Measurements from ENCODE around the gene G3BP2. TPM values are rescaled to one million over a fixed set of nuclear protein-coding genes. Genes with fewer than 3 reads are reported as not detected.

G3BP2 gene
- total and polyA plus RNA-seq, 2 donors from 2014 or later, result 31.4 to 111 TPM

DNA sequence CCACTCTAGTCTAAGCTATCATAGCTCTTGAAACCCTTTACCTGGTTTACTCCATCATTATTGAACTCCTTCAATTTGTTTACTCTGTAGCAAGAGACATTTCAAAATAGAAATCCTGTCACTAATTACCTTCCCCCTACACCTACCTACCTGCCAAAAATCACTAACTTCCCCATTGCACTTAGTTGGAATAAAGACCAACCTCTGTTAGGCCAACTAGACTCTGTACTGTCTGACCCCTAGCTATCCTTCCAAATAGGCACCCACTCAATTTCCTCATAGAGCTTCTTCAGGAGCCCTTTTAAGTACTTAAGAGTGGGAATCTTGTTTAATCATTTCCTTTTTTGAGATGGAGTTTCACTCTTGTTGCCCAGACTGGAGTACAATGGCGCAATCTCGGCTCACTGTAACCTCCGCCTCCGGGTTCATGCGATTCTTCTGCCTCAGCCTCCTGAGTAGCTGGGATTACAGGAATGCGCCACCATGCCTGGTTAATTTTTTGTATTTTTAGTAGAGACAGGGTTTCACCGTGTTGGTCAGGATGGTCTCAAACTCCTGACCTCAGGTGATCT lies 34.0 kb downstream of the G3BP2 start:
- Histone ChIP-seq H3K36me3 (ENCODE audit: control insufficient read depth in 2 of 3, insufficient read depth in 3 of 3, low read length in 3 of 3) (peaks cover 0 to 4% (median 2%) of the 10 kb centered on the region in 3 donors), H3K4me3 (ENCODE audit: low read length in 3 of 3) (no peak overlapping the region), H3K4me1 (ENCODE audit: control insufficient read depth in 2 of 3, insufficient read depth in 2 of 3, low read depth in 1 of 3, low read length in 3 of 3) (peaks cover 6 to 17% (median 6%) of the 10 kb centered on the region in 3 donors), H3K9ac (ENCODE audit: low read length in 3 of 3) (no peak overlapping the region), H3K27me3 (ENCODE audit: control insufficient read depth, insufficient read depth, low read length) (no peaks in the 10 kb centered on the region), H3K9me3 (ENCODE audit: control insufficient read depth in 2 of 3, insufficient read depth in 1 of 3, low read length in 3 of 3) (no peaks in the 10 kb centered on the region), H3K27ac (ENCODE audit: low read depth in 2 of 2, low read length in 2 of 2) (peak overlapping the region in 1 of 2 donors; percentile 59)
- intact Hi-C loops (cut with DNase I), result no loop called here
- no peak for TF ChIP-seq CTCF (IDR thresholded peaks at IDR 0.05; ENCODE audit: borderline replicate concordance, extremely low read depth, insufficient read depth)
- FAIRE-seq (peak; percentile 46), DNase-seq (no peak)

- DNase-seq (no peak), FAIRE-seq (no peak)
- no peak for TF ChIP-seq CTCF (IDR thresholded peaks at IDR 0.05; ENCODE audit: borderline replicate concordance, extremely low read depth, insufficient read depth)
Measured at GRCh38 chr4:75637827-75638226, 35.4 kb downstream of the G3BP2 start.

DNA sequence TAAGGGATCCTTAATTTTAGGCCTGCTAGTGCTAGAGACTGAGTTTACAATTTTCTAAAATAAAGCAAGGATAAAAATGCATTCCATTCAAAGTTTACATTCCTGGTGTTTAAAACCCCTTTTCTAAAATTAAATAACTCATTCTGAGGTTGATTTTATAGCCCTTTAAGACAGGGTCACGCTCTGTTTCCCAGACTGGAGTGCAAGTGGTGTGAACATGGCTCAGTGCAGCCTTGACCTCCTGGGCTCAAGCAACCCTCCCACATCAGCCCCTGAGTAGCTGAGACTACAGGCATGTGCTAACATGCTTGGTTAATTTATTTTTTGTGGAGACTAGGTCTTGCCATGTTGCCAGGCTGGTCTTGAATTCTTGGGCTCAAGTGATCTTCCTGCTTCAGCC lies 36.0 kb downstream of the G3BP2 start:
- Histone ChIP-seq H3K36me3 (ENCODE audit: control insufficient read depth in 2 of 3, insufficient read depth in 3 of 3, low read length in 3 of 3) (no peaks in the 10 kb centered on the region), H3K9me3 (ENCODE audit: control insufficient read depth in 2 of 3, insufficient read depth in 1 of 3, low read length in 3 of 3) (no peaks in the 10 kb centered on the region), H3K9ac (ENCODE audit: low read length in 3 of 3) (no peak overlapping the region), H3K27ac (ENCODE audit: low read depth in 2 of 2, low read length in 2 of 2) (peak overlapping the region in 1 of 2 donors; percentile 16), H3K4me3 (ENCODE audit: low read length in 3 of 3) (no peak overlapping the region), H3K27me3 (ENCODE audit: control insufficient read depth, insufficient read depth, low read length) (no peaks in the 10 kb centered on the region), H3K4me1 (ENCODE audit: control insufficient read depth in 2 of 3, insufficient read depth in 2 of 3, low read depth in 1 of 3, low read length in 3 of 3) (peaks cover 6 to 17% (median 6%) of the 10 kb centered on the region in 3 donors)
- DNase-seq (peak in 4 of 5 donors; percentile 69 to 87 (median 82)), FAIRE-seq (no peak)
- intact Hi-C loops (cut with DNase I), result no loop called here
- no peak for TF ChIP-seq CTCF (IDR thresholded peaks at IDR 0.05; ENCODE audit: borderline replicate concordance, extremely low read depth, insufficient read depth)

More at GRCh38 chr4:75637827-75638226, 35.4 kb downstream of the G3BP2 start:
- H3K4me3 ChIP-seq (ENCODE audit: low read length in 3 of 3), result no peak overlapping the region
- peaks cover 6 to 17% (median 6%) of the 10 kb centered on the region in 3 donors for H3K4me1 ChIP-seq (ENCODE audit: control insufficient read depth in 2 of 3, insufficient read depth in 2 of 3, low read depth in 1 of 3, low read length in 3 of 3)
- no peaks in the 10 kb centered on the region for H3K36me3 ChIP-seq (ENCODE audit: control insufficient read depth in 2 of 3, insufficient read depth in 3 of 3, low read length in 3 of 3)
- no peaks in the 10 kb centered on the region for H3K27me3 ChIP-seq (ENCODE audit: control insufficient read depth, insufficient read depth, low read length)
- H3K27ac ChIP-seq (ENCODE audit: low read depth in 2 of 2, low read length in 2 of 2), result peak overlapping the region in 1 of 2 donors; percentile 16
- no peaks in the 10 kb centered on the region for H3K9me3 ChIP-seq (ENCODE audit: control insufficient read depth in 2 of 3, insufficient read depth in 1 of 3, low read length in 3 of 3)
- no peak overlapping the region for H3K9ac ChIP-seq (ENCODE audit: low read length in 3 of 3)
- intact Hi-C loops (cut with DNase I), result no loop called here
